Fibroblast of pulmonary artery (primary cell): ENCODE measurements around the gene MEGF11.

Source experiments
- DNase-seq: peaks from one replicate; pipeline ENCODE4 v3.0.0-alpha.2; 2010; ENCODE audit warnings: low read depth
- H3K4me3 ChIP-seq: replicated peaks from 2 replicates; pipeline ENCODE4 v1.5.1; 2011; ENCODE audit warnings: low read depth, mild to moderate bottlenecking, control low read depth, low read length, moderate library complexity
- CTCF ChIP-seq: IDR thresholded peaks from 2 replicates; pipeline ENCODE4 v1.5.1; 2011; ENCODE audit warnings: mild to moderate bottlenecking, control low read depth, low read length, inconsistent platforms; ENCODE audit errors: missing control alignments

The MEGF11 gene

GRCh38 chr15:65956307-65956706 is 297.2 kb downstream of the MEGF11 start:
- no peak for DNase-seq
- H3K4me3 ChIP-seq, result no peak overlapping the region
- no peak for TF ChIP-seq CTCF

- DNase-seq, result peak; percentile 80
- TF ChIP-seq CTCF, result no peak
Observed at GRCh38 chr15:65954289-65954741, 299.2 kb downstream of the MEGF11 start.

GRCh38 chr15:65953622-65954021 is 299.9 kb downstream of the MEGF11 start:
- DNase-seq, result no peak
- no peak overlapping the region for H3K4me3 ChIP-seq
- TF ChIP-seq CTCF, result no peak

More at GRCh38 chr15:65954289-65954741, 299.2 kb downstream of the MEGF11 start:
- H3K4me3 ChIP-seq, result no peak overlapping the region

GRCh38 chr15:65952391-65953053 is 301.0 kb downstream of the MEGF11 start:
- DNase-seq, result peak; percentile 81
- H3K4me3 ChIP-seq, result no peak overlapping the region
- TF ChIP-seq CTCF, result no peak

- H3K4me3 ChIP-seq, result no peak overlapping the region
- TF ChIP-seq CTCF, result no peak
- no peak for DNase-seq
Observed at GRCh38 chr15:65951007-65951406, 302.5 kb downstream of the MEGF11 start.

- no peak for TF ChIP-seq CTCF
- no peak overlapping the region for H3K4me3 ChIP-seq
- no peak for DNase-seq
Observed at GRCh38 chr15:65949491-65949890, 304.1 kb downstream of the MEGF11 start.

- no peak overlapping the region for H3K4me3 ChIP-seq
- DNase-seq, result no peak
- no peak for TF ChIP-seq CTCF
Observed at GRCh38 chr15:65949011-65949410, 304.5 kb downstream of the MEGF11 start.
